ENCODE results near the gene CD81.

GRCh38 chr11:2374456-2375201 lies 2.5 kb upstream of the CD81 start:
- TF ChIP-seq CTCF (IDR thresholded peaks at IDR 0.05; ENCODE audit: low read depth, low read length, poor library complexity, severe bottlenecking) (no peak), EZH2phosphoT487 (IDR thresholded peaks at IDR 0.05; ENCODE audit: borderline replicate concordance, low read length) (no peak)
